Gastrocnemius medialis (tissue), 4 donors: Measurements from ENCODE around the gene PIAS2.

Experiments used
- CTCF ChIP-seq, 5 experiments: fragments of 450-650 bp in 3 of 5; fragments of 200-600 bp in 2 of 5; sonication (generic) in 2 of 5; IDR thresholded peaks in 4 of 5; conservative IDR thresholded peaks in 1 of 5; 1 replicate in 4 of 5; 2 replicates in 1 of 5; pipeline ENCODE4 v1.5.1; 2016 to 2019; ENCODE audit warnings: antibody characterized with exemption in 5 of 5, mild to moderate bottlenecking in 3 of 5, moderate library complexity in 3 of 5
- POLR2A ChIP-seq, 2 donors: fragments of 450-650 bp; IDR thresholded peaks; one replicate each; pipeline ENCODE4 v1.6.1; 2017; ENCODE audit warnings: antibody characterized with exemption in 2 of 2, mild to moderate bottlenecking in 2 of 2, moderate library complexity in 2 of 2

GRCh38 chr18:46867367-46868143 is 49.8 kb downstream of the PIAS2 start:
- TF ChIP-seq POLR2A (IDR thresholded peaks at IDR 0.05) (no peak), CTCF (IDR thresholded peaks at IDR 0.05 in 4 of 5, conservative IDR thresholded peaks at IDR 0.05 in 1 of 5) (no peak)
